ENCODE data around the gene ZFP82.

ZFP82 gene

GRCh38 chr19:36418287-36419001 is at the start of gene ZFP82:
Gene ZFP82, minus strand, starts transcription at chr19:36418644. Its CDS starts 8,855 bp downstream, at chr19:36409789.
- peak; percentile 85 to 87 for DNase-seq (ENCODE audit: low read depth in 2 of 2)
- TF ChIP-seq, protein P1, sequence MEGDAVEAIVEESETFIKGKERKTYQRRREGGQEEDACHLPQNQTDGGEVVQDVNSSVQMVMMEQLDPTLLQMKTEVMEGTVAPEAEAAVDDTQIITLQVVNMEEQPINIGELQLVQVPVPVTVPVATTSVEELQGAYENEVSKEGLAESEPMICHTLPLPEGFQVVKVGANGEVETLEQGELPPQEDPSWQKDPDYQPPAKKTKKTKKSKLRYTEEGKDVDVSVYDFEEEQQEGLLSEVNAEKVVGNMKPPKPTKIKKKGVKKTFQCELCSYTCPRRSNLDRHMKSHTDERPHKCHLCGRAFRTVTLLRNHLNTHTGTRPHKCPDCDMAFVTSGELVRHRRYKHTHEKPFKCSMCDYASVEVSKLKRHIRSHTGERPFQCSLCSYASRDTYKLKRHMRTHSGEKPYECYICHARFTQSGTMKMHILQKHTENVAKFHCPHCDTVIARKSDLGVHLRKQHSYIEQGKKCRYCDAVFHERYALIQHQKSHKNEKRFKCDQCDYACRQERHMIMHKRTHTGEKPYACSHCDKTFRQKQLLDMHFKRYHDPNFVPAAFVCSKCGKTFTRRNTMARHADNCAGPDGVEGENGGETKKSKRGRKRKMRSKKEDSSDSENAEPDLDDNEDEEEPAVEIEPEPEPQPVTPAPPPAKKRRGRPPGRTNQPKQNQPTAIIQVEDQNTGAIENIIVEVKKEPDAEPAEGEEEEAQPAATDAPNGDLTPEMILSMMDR (IDR thresholded peaks at IDR 0.05; ENCODE audit: low read depth, low read length) = no peak
- H3K4me3 ChIP-seq (replicated peaks in 1 of 2; ENCODE audit: low read depth in 2 of 2, low read length in 2 of 2) = peak within 1 kb of the TSS; percentile 71 to 75

- TF ChIP-seq, protein P1 (IDR thresholded peaks at IDR 0.05; ENCODE audit: low read depth, low read length) = no peak
- peak in 1 of 2 donors; percentile 37 for DNase-seq (ENCODE audit: low read depth in 2 of 2)
- no peak overlapping the region for H3K4me3 ChIP-seq (replicated peaks in 1 of 2; ENCODE audit: low read depth in 2 of 2, low read length in 2 of 2)
Observed at GRCh38 chr19:36460046-36460445, 41.6 kb upstream of the ZFP82 start.

GRCh38 chr19:36456831-36457230 is 38.4 kb upstream of the ZFP82 start:
- H3K4me3 ChIP-seq (replicated peaks in 1 of 2; ENCODE audit: low read depth in 2 of 2, low read length in 2 of 2) = no peak overlapping the region
- TF ChIP-seq, protein P1 (IDR thresholded peaks at IDR 0.05; ENCODE audit: low read depth, low read length) = no peak
- no peak for DNase-seq (ENCODE audit: low read depth in 2 of 2)

GRCh38 chr19:36449059-36449670 is 30.7 kb upstream of the ZFP82 start:
- TF ChIP-seq, protein P1 (IDR thresholded peaks at IDR 0.05; ENCODE audit: low read depth, low read length) = no peak
- peak in 1 of 2 donors; percentile 3 for DNase-seq (ENCODE audit: low read depth in 2 of 2)
- H3K4me3 ChIP-seq (replicated peaks in 1 of 2; ENCODE audit: low read depth in 2 of 2, low read length in 2 of 2) = no peak overlapping the region

GRCh38 chr19:36441339-36441738 is 22.9 kb upstream of the ZFP82 start:
- TF ChIP-seq, protein P1 (IDR thresholded peaks at IDR 0.05; ENCODE audit: low read depth, low read length) = no peak
- no peak for DNase-seq (ENCODE audit: low read depth in 2 of 2)
- H3K4me3 ChIP-seq (replicated peaks in 1 of 2; ENCODE audit: low read depth in 2 of 2, low read length in 2 of 2) = no peak overlapping the region

DNA sequence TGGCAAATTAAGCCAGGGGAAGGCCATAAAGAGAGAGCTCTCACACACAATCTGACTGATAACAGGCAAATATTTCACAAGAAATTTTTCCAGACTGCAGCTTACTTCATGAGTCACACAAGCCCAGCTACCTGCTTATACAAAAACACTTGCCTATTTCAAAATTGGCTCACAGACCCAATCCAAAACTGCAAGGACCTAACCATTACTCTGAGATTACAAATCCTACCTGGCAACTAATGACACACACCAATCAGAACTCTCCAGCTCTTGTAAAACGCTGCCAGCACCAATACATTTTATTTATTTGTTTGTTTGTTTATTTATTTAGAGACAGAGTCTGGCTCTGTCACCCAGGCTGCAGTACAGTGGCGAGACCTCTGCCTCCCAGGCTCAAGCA is 18.1 kb upstream of the ZFP82 start:
- H3K4me3 ChIP-seq (replicated peaks in 1 of 2; ENCODE audit: low read depth in 2 of 2, low read length in 2 of 2) = no peak overlapping the region
- DNase-seq (ENCODE audit: low read depth in 2 of 2) = peak in 1 of 2 donors; percentile 47
- TF ChIP-seq, protein P1 (IDR thresholded peaks at IDR 0.05; ENCODE audit: low read depth, low read length) = no peak
